ENCODE data around the gene PHF11. TPM values are rescaled to one million over a fixed set of nuclear protein-coding genes. Genes with fewer than 3 reads are reported as not detected.
A peak's percentile ranks its signal among the peaks of the same experiment; 100 is the strongest.

PHF11 gene
- polyA plus RNA-seq (ENCODE audit: low read depth in 6 of 6): 100 to 1,000 TPM in 2 of 6 donors, 10 to 100 TPM in 4; 84.6 to 101 (median 97.1) TPM

DNA sequence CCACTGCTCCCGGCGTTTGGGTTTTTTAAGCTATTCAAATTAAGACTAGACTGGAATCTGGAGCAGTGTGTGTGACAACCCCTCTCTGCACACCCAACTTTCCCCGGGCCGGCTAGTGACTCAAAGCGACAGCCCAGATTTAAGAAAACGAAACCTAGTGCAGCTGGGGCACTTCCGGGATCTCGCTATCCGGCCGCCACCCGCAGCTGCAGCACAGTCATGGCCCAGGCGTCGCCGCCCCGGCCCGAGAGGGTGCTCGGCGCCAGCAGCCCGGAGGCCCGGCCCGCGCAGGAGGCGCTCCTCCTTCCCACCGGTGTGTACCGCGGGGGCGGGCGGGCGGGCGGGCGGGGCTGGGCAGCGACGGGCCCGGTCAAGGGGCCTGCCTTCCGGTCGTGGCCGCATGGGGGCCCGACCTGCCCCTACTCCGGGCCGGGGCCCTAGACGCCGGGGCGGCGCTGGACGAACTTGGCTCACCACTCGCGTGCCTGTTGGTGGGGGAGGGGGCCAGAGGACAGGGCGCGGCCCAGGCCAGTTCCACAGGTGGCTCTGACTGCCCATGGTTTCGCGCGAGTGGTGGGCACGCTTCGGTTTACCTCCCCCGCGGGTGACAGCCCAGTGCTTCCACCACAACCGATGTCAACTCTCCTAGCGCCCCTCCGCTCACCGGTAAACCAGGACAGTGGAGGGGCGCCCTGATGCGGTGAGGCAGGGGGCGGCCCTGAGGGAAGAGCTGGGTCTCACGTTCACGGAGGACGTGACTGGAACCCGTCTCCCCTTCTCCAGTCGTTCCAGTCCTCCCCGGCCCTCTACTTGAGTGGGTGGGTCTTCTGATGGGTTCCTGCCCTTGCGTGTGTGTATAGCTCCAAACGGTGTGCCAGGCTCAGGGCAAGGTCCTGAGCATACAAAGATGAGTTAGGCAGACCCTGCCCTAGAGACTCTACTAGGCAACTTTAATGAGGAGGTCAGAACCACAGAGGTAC lies at the start of gene PHF11:
TSS of gene PHF11 (plus strand) at position 171 of the 980 bp plus-strand sequence. CDS start at position 220, 49 bp downstream.
- peak; percentile 85 for DNase-seq
- ATAC-seq (ENCODE audit: low read depth in 2 of 2): peak; percentile 85 to 87
- H3K27me3 Mint-ChIP-seq: no peaks in the 10 kb centered on the region
- H3K4me1 Mint-ChIP-seq: peaks cover 33 to 43% (median 42%) of the 10 kb centered on the region in 3 donors
- peak within 1 kb of the TSS; percentile 98 to 100 (median 99) for H3K27ac Mint-ChIP-seq
- peaks cover 0 to 7% of the 10 kb centered on the region in 2 donors for H3K36me3 Mint-ChIP-seq
- no peaks in the 10 kb centered on the region for H3K9me3 Mint-ChIP-seq
- H3K4me3 Mint-ChIP-seq: peak within 1 kb of the TSS; percentile 94 to 99 (median 99)

DNA sequence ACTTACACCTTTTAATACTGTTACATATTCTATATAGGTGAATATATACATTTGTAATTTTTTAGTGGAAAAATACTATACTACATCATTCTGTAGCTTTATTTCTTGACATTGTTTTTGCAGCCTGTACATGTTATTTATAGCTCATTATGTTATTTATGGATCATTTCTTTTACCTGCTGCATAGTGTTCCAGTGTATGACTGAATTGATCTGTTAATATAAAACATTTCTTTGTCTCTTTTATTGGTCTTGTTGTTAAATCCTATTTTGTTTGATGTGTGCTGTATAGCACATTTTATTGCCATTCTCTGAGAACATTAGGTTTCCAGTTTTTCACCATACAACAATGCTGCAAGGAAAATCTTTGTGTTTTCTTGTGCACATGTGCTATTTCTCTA lies 49.3 kb upstream of the PHF11 start:
- H3K36me3 Mint-ChIP-seq: peaks cover 5 to 18% of the 10 kb centered on the region in 2 donors
- no peak for DNase-seq
- ATAC-seq (ENCODE audit: low read depth in 2 of 2): no peak
- peak overlapping the region in 7 of 8 donors; percentile 70 to 90 (median 84) for H3K4me3 Mint-ChIP-seq
- H3K27me3 Mint-ChIP-seq: no peaks in the 10 kb centered on the region
- H3K9me3 Mint-ChIP-seq: peaks cover 0 to 4% (median 0%) of the 10 kb centered on the region in 7 donors
- peak overlapping the region; percentile 87 to 99 (median 96) for H3K27ac Mint-ChIP-seq
- peaks cover 40 to 72% (median 40%) of the 10 kb centered on the region in 3 donors for H3K4me1 Mint-ChIP-seq

DNA sequence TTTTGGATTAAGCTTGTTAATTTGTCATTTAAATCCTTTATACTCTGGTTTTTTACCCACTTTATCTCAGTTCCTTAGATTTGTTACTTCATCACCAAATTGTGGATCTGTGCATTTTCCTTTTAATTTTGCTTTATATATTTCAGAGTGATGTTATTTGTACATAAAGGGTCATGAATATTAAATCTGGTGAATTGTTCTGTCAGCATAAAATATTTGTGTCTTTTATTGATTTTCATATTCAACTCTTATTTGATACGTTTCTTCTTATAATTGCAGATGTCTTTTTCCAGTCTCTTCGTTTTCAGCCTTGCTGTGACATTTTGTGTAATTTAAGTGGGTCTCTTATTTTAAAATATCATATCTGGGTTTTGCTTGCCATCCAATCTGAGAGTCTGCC lies 47.0 kb upstream of the PHF11 start:
- Mint-ChIP-seq H3K27ac (peak overlapping the region in 4 of 6 donors; percentile 11 to 97 (median 71)), H3K36me3 (peaks cover 9 to 18% of the 10 kb centered on the region in 2 donors), H3K9me3 (peaks cover 0 to 2% (median 0%) of the 10 kb centered on the region in 7 donors), H3K27me3 (no peaks in the 10 kb centered on the region), H3K4me3 (peak overlapping the region in 1 of 8 donors; percentile 24), H3K4me1 (peaks cover 38 to 61% (median 42%) of the 10 kb centered on the region in 3 donors)
- ATAC-seq (ENCODE audit: low read depth in 2 of 2): no peak
- no peak for DNase-seq

DNA sequence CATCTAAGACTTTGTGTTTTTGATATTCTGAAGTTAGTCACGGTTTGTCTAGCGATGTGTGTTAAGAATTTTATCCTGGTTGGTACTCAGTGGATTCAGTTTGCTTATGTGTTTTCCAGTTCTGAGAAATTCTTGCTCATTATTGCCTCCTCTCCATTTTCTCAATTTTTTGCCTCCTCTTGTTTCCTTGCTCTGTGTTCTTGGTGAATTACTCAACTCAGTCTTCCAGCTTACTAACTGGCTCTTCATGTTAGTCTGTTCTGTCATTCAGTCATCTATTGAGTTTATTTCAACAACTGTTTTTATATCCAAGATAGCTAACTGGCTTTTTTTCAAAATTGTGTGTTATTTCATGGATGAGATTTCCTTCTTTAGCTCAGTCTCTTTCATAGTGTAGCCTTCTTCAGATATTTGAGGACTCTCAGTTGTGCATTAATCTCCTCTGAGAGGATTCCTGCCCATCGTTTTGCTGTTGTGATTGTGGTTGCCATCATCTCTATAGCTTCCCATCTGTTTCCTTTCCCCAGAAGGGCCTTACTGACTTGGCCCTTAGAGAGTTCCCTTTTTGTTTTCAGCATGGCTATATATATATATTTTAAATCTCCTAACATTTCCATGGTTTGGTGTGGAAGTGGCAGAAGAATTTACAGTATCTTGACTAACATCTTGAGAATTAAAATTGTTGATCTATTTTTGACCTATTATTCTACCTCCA lies 45.5 kb upstream of the PHF11 start:
- H3K27ac Mint-ChIP-seq: peak overlapping the region; percentile 9 to 97 (median 76)
- peaks cover 33 to 65% (median 37%) of the 10 kb centered on the region in 3 donors for H3K4me1 Mint-ChIP-seq
- DNase-seq: no peak
- H3K27me3 Mint-ChIP-seq: no peaks in the 10 kb centered on the region
- H3K4me3 Mint-ChIP-seq: peak overlapping the region in 1 of 8 donors; percentile 5
- peak in 1 of 2 donors; percentile 20 for ATAC-seq (ENCODE audit: low read depth in 2 of 2)
- H3K36me3 Mint-ChIP-seq: peaks cover 14 to 17% of the 10 kb centered on the region in 2 donors
- no peaks in the 10 kb centered on the region for H3K9me3 Mint-ChIP-seq

DNA sequence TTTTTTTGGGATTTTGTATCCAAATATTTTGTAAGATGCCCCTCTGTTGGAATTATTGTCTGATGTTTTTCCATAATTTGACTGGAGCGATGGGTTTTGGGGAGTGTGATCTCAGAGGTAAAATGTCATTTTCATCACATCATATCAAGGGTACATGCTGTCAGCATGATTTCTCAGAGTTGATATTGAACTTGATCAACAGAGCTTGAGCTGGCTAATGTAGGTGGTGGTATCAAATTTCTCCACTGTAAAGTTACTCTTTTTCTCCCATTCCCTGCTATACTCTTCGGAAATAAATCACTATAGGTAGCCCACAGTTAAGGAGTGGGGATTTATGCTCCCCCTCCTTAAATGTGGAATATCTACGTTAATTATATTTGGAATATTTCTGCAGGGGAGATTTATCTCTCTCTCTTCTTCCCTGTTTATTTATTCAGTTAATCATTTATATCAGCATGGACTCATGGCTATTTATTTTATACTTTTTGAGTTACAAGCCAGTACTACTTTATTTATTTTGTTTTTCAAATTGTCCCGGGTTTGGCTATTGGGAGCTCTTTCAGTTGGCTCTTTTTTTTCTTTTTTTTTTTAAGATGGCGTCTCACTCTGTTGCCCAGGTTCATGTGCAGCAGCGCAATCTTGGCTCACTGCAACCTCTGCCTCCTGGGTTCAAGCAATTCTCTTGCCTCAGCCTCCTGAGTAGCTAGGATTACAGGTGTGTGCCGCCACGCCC lies 42.9 kb upstream of the PHF11 start:
- Mint-ChIP-seq H3K27me3 (no peaks in the 10 kb centered on the region), H3K36me3 (peaks cover 14 to 17% of the 10 kb centered on the region in 2 donors), H3K27ac (peak overlapping the region in 1 of 6 donors; percentile 24), H3K9me3 (no peaks in the 10 kb centered on the region), H3K4me1 (peaks cover 26 to 44% (median 28%) of the 10 kb centered on the region in 3 donors), H3K4me3 (no peak overlapping the region)
- DNase-seq (no peak), ATAC-seq (ENCODE audit: low read depth in 2 of 2) (no peak)

DNA sequence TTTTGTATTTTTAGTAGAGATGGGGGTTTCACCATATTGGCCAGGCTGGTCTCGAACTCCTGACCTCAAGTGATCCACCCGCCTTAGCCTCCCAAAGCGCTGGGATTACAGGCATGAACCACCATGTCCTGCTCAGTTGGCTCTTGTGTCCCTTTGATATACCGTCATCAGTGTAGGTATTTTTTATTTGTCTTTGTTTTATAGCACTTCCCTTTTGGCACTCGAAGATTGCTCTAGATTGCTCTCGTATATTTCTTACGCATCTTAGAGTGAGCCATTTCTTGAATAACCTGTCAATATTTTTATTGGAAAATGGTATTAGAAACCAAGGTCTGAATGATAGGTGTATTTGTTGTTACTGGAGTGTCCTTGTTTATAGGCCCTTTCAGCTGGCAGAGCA lies 42.3 kb upstream of the PHF11 start:
- ATAC-seq (ENCODE audit: low read depth in 2 of 2): no peak
- Mint-ChIP-seq H3K27ac (peak overlapping the region in 1 of 6 donors; percentile 77), H3K27me3 (no peaks in the 10 kb centered on the region), H3K9me3 (no peaks in the 10 kb centered on the region), H3K4me1 (peaks cover 26 to 39% (median 31%) of the 10 kb centered on the region in 3 donors), H3K4me3 (peak overlapping the region in 1 of 8 donors; percentile 42), H3K36me3 (peaks cover 18 to 22% of the 10 kb centered on the region in 2 donors)
- no peak for DNase-seq

DNA sequence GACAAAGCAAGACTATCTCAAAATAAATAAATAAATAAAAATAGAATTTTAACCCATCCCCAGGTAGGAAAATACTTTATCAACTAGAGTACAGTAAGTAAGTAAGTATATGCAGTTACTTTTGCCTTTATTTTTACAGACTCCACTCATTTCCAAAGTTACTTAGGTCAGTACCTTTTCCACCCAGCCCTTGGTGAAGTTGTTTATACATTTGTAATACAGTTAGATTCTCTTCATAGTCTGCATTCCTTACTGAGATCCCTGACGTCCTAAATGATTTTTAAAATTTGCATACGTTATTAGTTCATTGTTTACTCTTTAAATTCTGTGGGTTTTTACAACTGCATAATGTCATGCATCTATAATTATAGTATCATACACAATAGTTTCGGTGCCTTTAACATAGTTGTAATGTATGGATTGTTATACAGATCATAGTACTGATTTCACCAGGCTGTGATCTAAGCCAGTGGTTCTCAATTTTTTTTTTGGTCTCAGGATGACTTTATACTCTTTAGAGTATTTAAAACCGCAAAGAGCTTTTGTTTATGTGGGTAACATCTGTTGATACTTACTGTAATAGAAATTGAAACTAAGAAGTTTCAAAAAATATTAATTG lies 41.3 kb upstream of the PHF11 start:
- H3K27ac Mint-ChIP-seq: peak overlapping the region in 5 of 6 donors; percentile 6 to 90 (median 65)

DNA sequence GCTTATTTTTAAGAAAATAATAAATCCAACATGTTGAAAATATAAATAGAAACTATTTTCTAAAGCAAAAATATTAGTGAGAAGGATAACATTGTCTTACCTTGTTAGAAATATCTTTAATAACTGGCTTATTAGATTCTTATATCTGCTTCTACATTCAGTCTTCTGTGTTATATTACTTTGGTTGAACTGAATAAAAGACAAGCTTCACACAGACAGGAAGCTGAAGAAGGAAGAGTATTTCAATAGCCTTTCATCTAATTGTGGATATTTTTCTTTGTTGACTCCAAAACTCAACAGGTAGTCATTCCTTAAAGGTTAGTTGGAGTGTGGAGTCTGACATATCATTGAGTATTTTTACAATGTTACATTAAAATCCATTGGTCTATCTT lies 40.8 kb upstream of the PHF11 start:
- H3K27me3 Mint-ChIP-seq: no peaks in the 10 kb centered on the region
- H3K27ac Mint-ChIP-seq: peak overlapping the region in 2 of 6 donors; percentile 16 to 77
- no peak overlapping the region for H3K4me3 Mint-ChIP-seq
- peaks cover 15 to 18% of the 10 kb centered on the region in 2 donors for H3K36me3 Mint-ChIP-seq
- DNase-seq: no peak
- ATAC-seq (ENCODE audit: low read depth in 2 of 2): peak in 1 of 2 donors; percentile 43
- no peaks in the 10 kb centered on the region for H3K9me3 Mint-ChIP-seq
- peaks cover 18 to 26% (median 24%) of the 10 kb centered on the region in 3 donors for H3K4me1 Mint-ChIP-seq

More for the DNA sequence above, 41.3 kb upstream of the PHF11 start:
- Mint-ChIP-seq H3K27me3 (no peaks in the 10 kb centered on the region), H3K9me3 (no peaks in the 10 kb centered on the region), H3K36me3 (peaks cover 18 to 23% of the 10 kb centered on the region in 2 donors), H3K4me1 (peaks cover 21 to 30% (median 28%) of the 10 kb centered on the region in 3 donors), H3K4me3 (peak overlapping the region in 2 of 8 donors; percentile 16 to 56)
- ATAC-seq (ENCODE audit: low read depth in 2 of 2): peak; percentile 54 to 80
- DNase-seq: no peak

DNA sequence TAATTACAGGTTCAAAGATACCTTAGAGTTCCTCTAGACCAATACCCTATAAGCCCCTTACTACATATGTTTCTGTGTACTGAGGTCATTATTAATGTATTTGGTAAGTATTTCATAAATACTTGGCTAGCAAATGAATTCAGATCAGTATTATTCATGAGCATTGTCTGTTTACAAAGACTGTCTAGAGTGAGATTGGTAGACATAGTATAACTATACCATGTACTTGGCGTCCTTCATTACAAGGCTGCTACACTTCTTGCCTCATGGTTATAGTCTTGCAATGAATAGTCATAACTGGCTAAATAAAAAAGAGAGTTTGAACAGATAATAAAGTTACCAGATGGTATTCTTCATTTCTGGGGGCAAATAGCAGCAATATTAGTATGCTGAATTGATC lies 39.6 kb upstream of the PHF11 start:
- peaks cover 13 to 21% (median 18%) of the 10 kb centered on the region in 3 donors for H3K4me1 Mint-ChIP-seq
- H3K27me3 Mint-ChIP-seq: no peaks in the 10 kb centered on the region
- ATAC-seq (ENCODE audit: low read depth in 2 of 2): no peak
- H3K4me3 Mint-ChIP-seq: no peak overlapping the region
- H3K27ac Mint-ChIP-seq: no peak overlapping the region
- peaks cover 16 to 25% of the 10 kb centered on the region in 2 donors for H3K36me3 Mint-ChIP-seq
- H3K9me3 Mint-ChIP-seq: no peaks in the 10 kb centered on the region
- no peak for DNase-seq

DNA sequence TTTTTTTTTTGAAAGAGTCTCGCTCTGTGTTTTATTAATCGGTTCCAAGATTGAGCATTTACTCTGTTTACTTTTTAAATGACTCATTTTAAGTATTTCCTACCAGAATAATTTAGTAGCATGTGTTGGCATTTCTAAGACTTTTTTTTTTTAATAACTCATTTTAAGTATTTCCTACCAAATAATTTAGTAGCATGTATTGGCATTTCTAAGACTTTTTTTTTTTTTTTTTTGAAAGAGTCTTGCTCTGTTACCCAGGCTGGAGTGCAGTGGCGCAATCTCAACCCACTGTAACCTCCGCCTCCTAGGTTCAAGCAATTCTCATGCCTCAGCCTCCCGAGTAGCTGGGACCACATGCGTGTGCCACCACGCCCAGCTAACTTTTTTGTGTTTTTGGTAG lies 38.5 kb upstream of the PHF11 start:
- H3K36me3 Mint-ChIP-seq: peaks cover 16 to 35% of the 10 kb centered on the region in 2 donors
- no peak overlapping the region for H3K4me3 Mint-ChIP-seq

DNA sequence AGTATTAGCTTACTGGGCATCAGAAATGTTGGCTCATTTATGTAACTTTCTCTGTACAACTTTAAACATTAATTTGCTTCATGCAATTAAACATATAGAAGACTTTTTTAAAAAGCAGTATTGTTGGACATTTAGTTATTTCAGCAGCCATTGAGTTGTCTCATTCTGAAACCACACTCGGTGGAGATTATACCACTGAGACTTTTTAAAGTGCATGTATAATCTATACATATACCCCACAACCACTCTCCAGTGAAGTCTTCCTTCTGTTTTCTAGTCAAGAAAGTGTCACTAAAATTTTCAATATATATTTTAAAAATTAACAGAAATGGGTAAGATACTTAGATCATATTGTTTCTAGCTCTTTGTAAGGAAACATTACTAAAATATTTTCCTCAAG lies 36.2 kb upstream of the PHF11 start:
- Mint-ChIP-seq H3K27me3 (no peaks in the 10 kb centered on the region), H3K9me3 (peaks cover 0 to 21% (median 14%) of the 10 kb centered on the region in 7 donors), H3K27ac (no peak overlapping the region), H3K4me1 (peaks cover 6 to 10% (median 10%) of the 10 kb centered on the region in 3 donors), H3K36me3 (peaks cover 28 to 50% of the 10 kb centered on the region in 2 donors), H3K4me3 (no peak overlapping the region)
- no peak for ATAC-seq (ENCODE audit: low read depth in 2 of 2)
- no peak for DNase-seq

More for the DNA sequence above, 38.5 kb upstream of the PHF11 start:
- Mint-ChIP-seq H3K27me3 (no peaks in the 10 kb centered on the region), H3K27ac (no peak overlapping the region), H3K4me1 (peaks cover 13 to 21% (median 18%) of the 10 kb centered on the region in 3 donors), H3K9me3 (peaks cover 0 to 3% (median under 1%) of the 10 kb centered on the region in 7 donors)
- DNase-seq (no peak), ATAC-seq (ENCODE audit: low read depth in 2 of 2) (no peak)

DNA sequence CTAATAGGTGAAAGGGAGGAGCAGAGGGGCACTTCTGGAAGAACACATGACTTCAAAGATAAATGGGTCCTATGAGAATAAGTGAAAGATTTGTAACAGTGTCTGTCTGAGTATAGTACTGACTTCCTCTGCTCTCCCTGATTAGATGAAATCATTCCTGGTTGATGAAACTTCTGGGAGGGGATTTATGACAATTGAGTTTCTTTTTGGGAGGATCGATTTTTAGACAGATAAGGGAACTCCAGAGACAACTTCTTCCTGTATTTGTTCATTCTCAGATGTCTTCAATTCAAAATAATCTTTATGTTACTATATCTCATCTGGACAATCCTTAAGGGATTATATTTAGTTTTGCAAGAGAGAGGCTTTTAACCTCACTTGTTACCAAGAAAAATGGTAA lies 31.7 kb upstream of the PHF11 start:
- peaks cover 0 to 21% (median 14%) of the 10 kb centered on the region in 7 donors for H3K9me3 Mint-ChIP-seq
- H3K36me3 Mint-ChIP-seq: peaks cover 22 to 48% of the 10 kb centered on the region in 2 donors
- H3K4me3 Mint-ChIP-seq: peak overlapping the region in 1 of 8 donors; percentile 35
- H3K27me3 Mint-ChIP-seq: no peaks in the 10 kb centered on the region
- H3K27ac Mint-ChIP-seq: peak overlapping the region in 1 of 6 donors; percentile 59
- no peaks in the 10 kb centered on the region for H3K4me1 Mint-ChIP-seq
- no peak for ATAC-seq (ENCODE audit: low read depth in 2 of 2)
- no peak for DNase-seq
